OCI-LY1 (cell line): ENCODE measurements around the gene UBE2V1.

Experiments used
- EZH2 ChIP-seq: fragments of 200-600 bp; sonication (generic), shearing (Covaris generic); IDR thresholded peaks from 2 replicates; pipeline ENCODE4 v1.8.0; 2017; ENCODE audit warnings: borderline replicate concordance, mixed run types, mild to moderate bottlenecking, antibody characterized with exemption, low read length, moderate library complexity, mixed read lengths
- TF ChIP-seq, protein P1 (sequence below): fragments of 200-600 bp; sonication (generic), shearing (Covaris generic); IDR thresholded peaks from 2 replicates; pipeline ENCODE4 v1.5.1; 2017; ENCODE audit warnings: mild to moderate bottlenecking, antibody characterized with exemption, low read length, moderate library complexity, mixed read lengths

DNA sequence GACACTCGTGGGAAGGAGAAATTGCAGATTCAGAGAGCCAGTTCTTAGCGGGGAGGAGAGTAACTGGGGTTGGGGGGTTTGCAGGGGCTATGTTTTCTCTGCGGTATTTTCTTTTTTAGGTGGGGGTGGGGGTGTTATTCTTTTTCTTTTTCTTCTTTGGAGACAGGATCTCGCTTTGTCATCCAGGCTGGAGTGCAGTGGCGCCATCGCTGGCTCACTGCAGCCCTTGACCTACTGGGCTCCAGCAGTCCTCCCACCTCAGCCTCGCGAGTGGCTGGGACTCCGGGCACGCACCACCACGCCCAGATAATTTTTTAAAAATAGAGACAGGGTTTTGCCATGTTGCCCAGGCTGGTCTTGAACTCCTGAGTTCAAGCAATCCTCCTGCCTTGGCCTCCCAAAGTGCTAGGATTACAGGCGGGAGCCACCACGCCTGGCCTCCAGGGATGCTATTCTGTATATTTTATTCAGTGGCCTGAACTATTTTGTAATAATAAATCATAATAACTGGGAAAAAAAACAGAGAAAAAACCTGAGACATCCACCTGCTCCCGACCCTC, 57.3 kb downstream of the UBE2V1 start:
- TF ChIP-seq, protein P1, sequence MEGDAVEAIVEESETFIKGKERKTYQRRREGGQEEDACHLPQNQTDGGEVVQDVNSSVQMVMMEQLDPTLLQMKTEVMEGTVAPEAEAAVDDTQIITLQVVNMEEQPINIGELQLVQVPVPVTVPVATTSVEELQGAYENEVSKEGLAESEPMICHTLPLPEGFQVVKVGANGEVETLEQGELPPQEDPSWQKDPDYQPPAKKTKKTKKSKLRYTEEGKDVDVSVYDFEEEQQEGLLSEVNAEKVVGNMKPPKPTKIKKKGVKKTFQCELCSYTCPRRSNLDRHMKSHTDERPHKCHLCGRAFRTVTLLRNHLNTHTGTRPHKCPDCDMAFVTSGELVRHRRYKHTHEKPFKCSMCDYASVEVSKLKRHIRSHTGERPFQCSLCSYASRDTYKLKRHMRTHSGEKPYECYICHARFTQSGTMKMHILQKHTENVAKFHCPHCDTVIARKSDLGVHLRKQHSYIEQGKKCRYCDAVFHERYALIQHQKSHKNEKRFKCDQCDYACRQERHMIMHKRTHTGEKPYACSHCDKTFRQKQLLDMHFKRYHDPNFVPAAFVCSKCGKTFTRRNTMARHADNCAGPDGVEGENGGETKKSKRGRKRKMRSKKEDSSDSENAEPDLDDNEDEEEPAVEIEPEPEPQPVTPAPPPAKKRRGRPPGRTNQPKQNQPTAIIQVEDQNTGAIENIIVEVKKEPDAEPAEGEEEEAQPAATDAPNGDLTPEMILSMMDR: no peak
- TF ChIP-seq EZH2: no peak
